K562 (cell line): ENCODE data around the gene SLA2. TPM values are rescaled to one million over a fixed set of nuclear protein-coding genes. Genes with fewer than 3 reads are reported as not detected.

ENCODE experiments used
- ATAC-seq: fragments of 200-7000 bp; cut with Tn5 transposase; 3 replicates; pipeline ENCODE4 v1.9.1; 2020; ENCODE audit warnings: moderate library complexity
- BruUV-seq: library from RNA; stranded (reverse); fragments of 400-500 nt; replicated peaks from 2 replicates; lab custom pipeline; 2021; lab: Mats Ljungman, UMichigan
- CTCF ChIA-PET: fragments of 300-600 bp; formaldehyde crosslinking; extraction: SDS; loops from one replicate; lab custom pipeline; 2021; ENCODE audit warnings: low intra/inter-chr PET ratio; lab: Yijun Ruan, JAX
- POLR2A ChIA-PET: fragments of 300-600, 350-650 bp; sonication (Branson Sonifier 250); formaldehyde crosslinking; extraction: SDS; loops from one replicate; lab custom pipeline; 2021; ENCODE audit warnings: antibody characterized with exemption, inconsistent platforms; lab: Yijun Ruan, JAX
- DNase-seq, 4 experiments: peaks; one replicate each; pipeline versions ENCODE4 v3.0.0 to v3.0.0-alpha.2; 2011 to 2018; ENCODE audit warnings: low spot score in 3 of 4, mixed read lengths in 3 of 4; ENCODE audit errors: extremely low read depth in 1 of 4
- FAIRE-seq: peaks from 2 replicates; lab custom pipeline; 2011; peaks lifted over from hg19 to GRCh38; lab: Jason Lieb, UNC
- H2AFZ ChIP-seq: 2 replicates; pipeline ENCODE4 v1.6.0; 2011; ENCODE audit warnings: low read depth, low read length, control low read depth, inconsistent platforms
- H3K27ac ChIP-seq: fragments of 200-600 bp; 3 replicates; pipeline ENCODE4 v1.8.0; 2011; ENCODE audit warnings: low read depth, mild to moderate bottlenecking, control low read depth, inconsistent platforms, low read length, moderate library complexity, mixed read lengths; ENCODE audit errors: extremely low read depth
- H3K27me3 ChIP-seq, 2 experiments: fragments of 300-600 bp in 1 of 2; 2 replicates in 1 of 2; 3 replicates in 1 of 2; pipeline versions ENCODE4 v1.6.0 to v1.8.0; 2011; ENCODE audit warnings: inconsistent platforms in 2 of 2, low read length in 2 of 2, mild to moderate bottlenecking in 1 of 2, mixed read lengths in 1 of 2, moderate library complexity in 1 of 2; ENCODE audit not compliant: control insufficient read depth in 2 of 2, insufficient read depth in 2 of 2
- H3K36me3 ChIP-seq: fragments of 300-600 bp; 3 replicates; pipeline ENCODE4 v1.8.0; 2011; ENCODE audit warnings: mild to moderate bottlenecking, low read length, inconsistent platforms; ENCODE audit not compliant: control insufficient read depth, insufficient read depth
- H3K4me1 ChIP-seq, 2 experiments: fragments of 200-600 bp in 1 of 2; replicated peaks in 1 of 2; 2 replicates in 1 of 2; 3 replicates in 1 of 2; pipeline versions ENCODE4 v1.5.1 to v1.8.0; 2011; ENCODE audit warnings: inconsistent platforms in 2 of 2, low read length in 2 of 2, mild to moderate bottlenecking in 1 of 2, mixed read lengths in 1 of 2, moderate library complexity in 1 of 2; ENCODE audit not compliant: control insufficient read depth in 2 of 2, insufficient read depth in 2 of 2
- H3K4me2 ChIP-seq: 2 replicates; pipeline ENCODE4 v1.6.1; 2011; ENCODE audit warnings: low read length, control low read depth, inconsistent platforms, mixed read lengths; ENCODE audit not compliant: insufficient read depth
- H3K4me3 ChIP-seq: fragments of 200-600 bp; sonication (generic), shearing (Covaris generic); 2 replicates; pipeline ENCODE4 v1.5.1; 2016; ENCODE audit warnings: control low read depth, inconsistent platforms
- H3K79me2 ChIP-seq: fragments of 200-600 bp; 3 replicates; pipeline ENCODE4 v1.8.0; 2011; ENCODE audit warnings: low read length, inconsistent platforms; ENCODE audit not compliant: control insufficient read depth, insufficient read depth
- H3K9ac ChIP-seq, 2 experiments: 2 replicates each; pipeline versions ENCODE4 v1.6.0 to v1.6.1; 2011; ENCODE audit warnings: low read depth in 2 of 2, low read length in 2 of 2, control low read depth in 1 of 2, inconsistent platforms in 1 of 2, mild to moderate bottlenecking in 1 of 2, mixed read lengths in 1 of 2; ENCODE audit not compliant: insufficient read depth in 1 of 2
- H3K9me1 ChIP-seq: one replicate; pipeline ENCODE4 v1.6.0; 2011; ENCODE audit warnings: inconsistent platforms, mild to moderate bottlenecking, low read length, moderate library complexity; ENCODE audit not compliant: control insufficient read depth, insufficient read depth
- H3K9me3 ChIP-seq: replicated peaks from 2 replicates; pipeline ENCODE4 v1.5.1; 2011; ENCODE audit warnings: low read depth, low read length, inconsistent platforms; ENCODE audit not compliant: control insufficient read depth, insufficient read depth
- H4K20me1 ChIP-seq: replicated peaks from 2 replicates; pipeline ENCODE4 v1.6.1; 2011; ENCODE audit warnings: low read length, inconsistent platforms, mixed read lengths; ENCODE audit not compliant: control insufficient read depth, insufficient read depth
- CBFB ChIP-seq: sonication (generic); formaldehyde crosslinking; IDR thresholded peaks from 2 replicates; pipeline ENCODE4 v1.4.0; 2020; ENCODE audit warnings: mild to moderate bottlenecking, missing genetic modification reagents
- EZH2 ChIP-seq: IDR thresholded peaks from 2 replicates; pipeline ENCODE4 v1.6.1; 2012; ENCODE audit warnings: low read depth, mild to moderate bottlenecking, inconsistent platforms, low read length, borderline replicate concordance
- HCFC1 ChIP-seq: IDR thresholded peaks from 2 replicates; pipeline ENCODE4 v1.6.1; 2012; ENCODE audit warnings: low read depth, low read length, improper control_type of control experiment
- HLTF ChIP-seq: fragments of 450-650 bp; IDR thresholded peaks from 2 replicates; pipeline ENCODE4 v1.6.1; 2016
- NELFE ChIP-seq: IDR thresholded peaks from 2 replicates; pipeline ENCODE4 v1.6.1; 2011; ENCODE audit warnings: mild to moderate bottlenecking; ENCODE audit not compliant: insufficient read depth, insufficient read length
- RAD51 ChIP-seq: fragments of 450-650 bp; IDR thresholded peaks from 2 replicates; pipeline ENCODE4 v1.7.1; 2016; ENCODE audit warnings: low read depth, mild to moderate bottlenecking, borderline replicate concordance
- ZNF239 ChIP-seq: fragments of 250-450 bp; sonication (Bioruptor Pico); IDR thresholded peaks from 2 replicates; pipeline ENCODE4 v1.4.0; 2020; ENCODE audit warnings: mild to moderate bottlenecking
- ZNF347 ChIP-seq: fragments of 450-650 bp; formaldehyde crosslinking; IDR thresholded peaks from 2 replicates; pipeline ENCODE4 v1.4.0; 2020; ENCODE audit warnings: low read depth, mild to moderate bottlenecking, moderate library complexity
- WGBS: fragments of 100-300 bp; shearing (Covaris generic); methylation state at CpG from one replicate; pipeline ENCODE4 v1.1.6; 2016; ENCODE audit warnings: low coverage, mixed read lengths; ENCODE audit not compliant: insufficient coverage; ENCODE audit errors: missing lambda C conversion rate; 5-methylcytosine and 5-hydroxymethylcytosine counted together
- in situ Hi-C: fragments of 300-500 bp; cut with MboI; formaldehyde crosslinking; loops from 4 replicates; pipeline ENCODE4 v1.15.0; 2018; ENCODE audit warnings: inconsistent platforms, mixed read lengths
- intact Hi-C: fragments of 100-400 bp; cut with micrococcal nuclease; formaldehyde crosslinking; loops from 2 replicates; pipeline ENCODE4 v1.14.2; 2022
- polyA plus RNA-seq, 8 experiments: library from polyadenylated mRNA; depleted of rRNA in 4 of 8; stranded (reverse) in 5 of 8; unstranded in 3 of 8; fragments of >200 nt; fragmentation: Nextera tagmentation in 2 of 8; fragmentation: Illumina TruSeq in 1 of 8; extraction: Ambion mirVana in 2 of 8; extraction: Trizol in 1 of 8; gene quantifications; 2 replicates each; pipeline versions ENCODE4 v1.2.1 to v1.2.3, GENCODE V29; 2011 to 2014; ENCODE audit warnings: inconsistent platforms in 1 of 8, missing spikeins in 1 of 8
- total RNA-seq, 7 experiments: library from RNA; depleted of rRNA in 6 of 7; stranded (reverse); fragments of >200 nt in 6 of 7; fragmentation: Illumina TruSeq in 2 of 7; extraction: Trizol in 2 of 7; gene quantifications; 2 replicates each; pipeline versions ENCODE4 v1.2.1 to v1.2.3, GENCODE V29; 2011 to 2021; ENCODE audit warnings: low replicate concordance in 1 of 7
- TF ChIP-seq, protein P1 (sequence below): fragments of 450-650 bp; IDR thresholded peaks from 2 replicates; pipeline ENCODE4 v1.6.1; 2018; ENCODE audit not compliant: partially characterized antibody
- TF ChIP-seq, protein P2 (sequence below): fragments of 450-650 bp; IDR thresholded peaks from 2 replicates; pipeline ENCODE4 v1.6.1; 2018; ENCODE audit warnings: mild to moderate bottlenecking, low read depth; ENCODE audit not compliant: partially characterized antibody

SLA2 gene
- total and polyA plus RNA-seq, 9 of the 15 experiments (the other 6 are each of a cell fraction or from before 2014, with no cell fraction given), result 0.07 TPM; not detected in 7

DNA sequence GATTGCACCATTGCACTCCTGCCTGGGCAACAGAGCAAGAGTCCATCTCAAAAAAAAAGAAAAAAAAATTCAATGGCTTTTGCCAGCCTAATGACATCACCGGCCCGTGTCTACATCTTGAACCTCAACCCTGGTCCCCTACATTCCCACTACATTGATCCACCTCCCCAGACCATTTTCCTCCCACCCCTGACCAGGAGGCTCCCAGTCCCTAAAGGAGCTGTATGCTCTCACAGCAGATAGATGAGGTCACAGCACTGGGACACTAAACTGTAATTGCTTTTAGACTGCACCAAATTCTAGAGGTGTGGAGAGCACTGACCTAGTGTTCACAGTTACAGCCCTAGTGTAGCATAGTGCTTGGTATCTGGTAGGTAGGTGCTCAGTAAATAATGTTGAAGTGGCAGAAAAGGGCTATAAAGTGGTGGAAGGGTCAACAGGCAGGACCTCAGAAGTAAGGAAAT, 61.9 kb downstream of the SLA2 start:
- 83% methylated on average over 2 of the region's 2 CpGs for WGBS
- Histone ChIP-seq H3K9me3 (no peaks in the 10 kb centered on the region), H3K9ac (no peak overlapping the region), H4K20me1 (peaks cover 5% of the 10 kb centered on the region), H3K9me1 (no peaks in the 10 kb centered on the region), H3K4me1 (no peaks in the 10 kb centered on the region; a peak in 1 of 5 replicates), H3K27ac (no peak overlapping the region), H3K4me3 (no peak overlapping the region), H3K27me3 (no peaks in the 10 kb centered on the region), H3K79me2 (no peaks in the 10 kb centered on the region), H3K4me2 (no peak overlapping the region), H2AFZ (no peak overlapping the region), H3K36me3 (peaks cover 34% of the 10 kb centered on the region; the same call in 2 of the 3 replicates)
- TF ChIP-seq HLTF, result no peak
- DNase-seq (peak in 1 of 4 experiments; percentile 16), FAIRE-seq (no peak), ATAC-seq (peak; percentile 26; the same call in 1 of the 3 replicates)
- POLR2A ChIA-PET, result interaction anchor here (0.6 kb wide), 2 partner anchors 9 to 466 kb away, joined by 3 read pairs; no protein-coding TSS in a partner anchor
- no TSS peak for BruUV-seq
- in situ Hi-C loops, result no loop called here
- intact Hi-C loops, result no loop called here
- CTCF ChIA-PET, result no interaction called here

DNA sequence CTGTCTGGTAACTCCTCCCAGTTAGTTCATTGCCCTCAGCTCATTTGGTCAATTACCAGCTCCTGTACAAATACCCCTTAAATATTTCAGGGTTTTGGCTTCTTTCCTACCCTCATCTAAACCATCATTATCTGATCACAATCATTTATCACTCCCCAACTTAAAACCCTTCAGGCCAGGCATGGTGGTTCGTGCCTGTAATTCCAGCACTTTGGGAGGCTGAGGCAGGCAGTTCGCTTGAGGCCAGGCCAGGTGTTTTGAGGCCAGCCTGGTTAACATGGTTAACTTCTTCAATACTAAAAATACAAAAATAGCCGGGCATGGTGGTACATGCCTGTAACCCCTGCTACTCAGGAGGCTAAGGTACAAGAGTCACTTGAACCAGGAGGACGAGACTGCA, 63.2 kb downstream of the SLA2 start:
- ChIA-PET CTCF (no interaction called here), POLR2A (no interaction called here)
- DNase-seq (no peak), ATAC-seq (no peak), FAIRE-seq (no peak)
- Histone ChIP-seq H3K79me2 (peaks cover 9% of the 10 kb centered on the region), H3K27ac (no peak overlapping the region), H3K9ac (no peak overlapping the region), H3K9me1 (no peaks in the 10 kb centered on the region), H3K4me2 (no peak overlapping the region), H3K36me3 (peaks cover 46% of the 10 kb centered on the region; the same call in 2 of the 3 replicates), H3K27me3 (no peaks in the 10 kb centered on the region), H3K4me3 (no peak overlapping the region), H4K20me1 (peaks cover 5% of the 10 kb centered on the region), H3K9me3 (no peaks in the 10 kb centered on the region), H2AFZ (no peak overlapping the region), H3K4me1 (no peaks in the 10 kb centered on the region; a peak in 1 of 5 replicates)
- in situ Hi-C loops, result no loop called here
- WGBS, result 93% methylated on average over 4 of the region's 4 CpGs
- BruUV-seq, result no TSS peak
- intact Hi-C loops, result no loop called here
- no peak for TF ChIP-seq CBFB (CRISPR knock-in tag)
- TF ChIP-seq HCFC1, result no peak
- TF ChIP-seq NELFE, result no peak
- TF ChIP-seq RAD51, result no peak
- TF ChIP-seq, protein P1, sequence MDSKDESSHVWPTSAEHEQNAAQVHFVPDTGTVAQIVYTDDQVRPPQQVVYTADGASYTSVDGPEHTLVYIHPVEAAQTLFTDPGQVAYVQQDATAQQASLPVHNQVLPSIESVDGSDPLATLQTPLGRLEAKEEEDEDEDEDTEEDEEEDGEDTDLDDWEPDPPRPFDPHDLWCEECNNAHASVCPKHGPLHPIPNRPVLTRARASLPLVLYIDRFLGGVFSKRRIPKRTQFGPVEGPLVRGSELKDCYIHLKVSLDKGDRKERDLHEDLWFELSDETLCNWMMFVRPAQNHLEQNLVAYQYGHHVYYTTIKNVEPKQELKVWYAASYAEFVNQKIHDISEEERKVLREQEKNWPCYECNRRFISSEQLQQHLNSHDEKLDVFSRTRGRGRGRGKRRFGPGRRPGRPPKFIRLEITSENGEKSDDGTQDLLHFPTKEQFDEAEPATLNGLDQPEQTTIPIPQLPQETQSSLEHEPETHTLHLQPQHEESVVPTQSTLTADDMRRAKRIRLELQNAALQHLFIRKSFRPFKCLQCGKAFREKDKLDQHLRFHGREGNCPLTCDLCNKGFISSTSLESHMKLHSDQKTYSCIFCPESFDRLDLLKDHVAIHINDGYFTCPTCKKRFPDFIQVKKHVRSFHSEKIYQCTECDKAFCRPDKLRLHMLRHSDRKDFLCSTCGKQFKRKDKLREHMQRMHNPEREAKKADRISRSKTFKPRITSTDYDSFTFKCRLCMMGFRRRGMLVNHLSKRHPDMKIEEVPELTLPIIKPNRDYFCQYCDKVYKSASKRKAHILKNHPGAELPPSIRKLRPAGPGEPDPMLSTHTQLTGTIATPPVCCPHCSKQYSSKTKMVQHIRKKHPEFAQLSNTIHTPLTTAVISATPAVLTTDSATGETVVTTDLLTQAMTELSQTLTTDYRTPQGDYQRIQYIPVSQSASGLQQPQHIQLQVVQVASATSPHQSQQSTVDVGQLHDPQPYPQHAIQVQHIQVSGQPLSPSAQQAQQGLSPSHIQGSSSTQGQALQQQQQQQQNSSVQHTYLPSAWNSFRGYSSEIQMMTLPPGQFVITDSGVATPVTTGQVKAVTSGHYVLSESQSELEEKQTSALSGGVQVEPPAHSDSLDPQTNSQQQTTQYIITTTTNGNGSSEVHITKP, result no peak
- TF ChIP-seq ZNF347 (CRISPR knock-in tag), result no peak
- no peak for TF ChIP-seq EZH2
- TF ChIP-seq, protein P2, sequence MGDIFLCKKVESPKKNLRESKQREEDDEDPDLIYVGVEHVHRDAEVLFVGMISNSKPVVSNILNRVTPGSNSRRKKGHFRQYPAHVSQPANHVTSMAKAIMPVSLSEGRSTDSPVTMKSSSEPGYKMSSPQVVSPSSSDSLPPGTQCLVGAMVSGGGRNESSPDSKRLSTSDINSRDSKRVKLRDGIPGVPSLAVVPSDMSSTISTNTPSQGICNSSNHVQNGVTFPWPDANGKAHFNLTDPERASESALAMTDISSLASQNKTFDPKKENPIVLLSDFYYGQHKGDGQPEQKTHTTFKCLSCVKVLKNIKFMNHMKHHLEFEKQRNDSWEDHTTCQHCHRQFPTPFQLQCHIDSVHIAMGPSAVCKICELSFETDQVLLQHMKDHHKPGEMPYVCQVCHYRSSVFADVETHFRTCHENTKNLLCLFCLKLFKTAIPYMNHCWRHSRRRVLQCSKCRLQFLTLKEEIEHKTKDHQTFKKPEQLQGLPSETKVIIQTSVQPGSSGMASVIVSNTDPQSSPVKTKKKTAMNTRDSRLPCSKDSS, result no peak
- no peak for TF ChIP-seq ZNF239
